RWPE2 (cell line): ENCODE data around the gene ATF6B.
A peak's percentile ranks its signal among the peaks of the same experiment; 100 is the strongest.

Source experiments
- ATAC-seq: fragments of 200-7000 bp; cut with Tn5 transposase; 3 replicates; pipeline ENCODE4 v1.9.1; 2021; ENCODE audit warnings: low read depth
- DNase-seq: peaks from one replicate; pipeline ENCODE4 v3.0.0-alpha.2; 2020; ENCODE audit warnings: low spot score
- H3K27ac ChIP-seq: fragments of 450-650 bp; 2 replicates; pipeline ENCODE4 v1.5.1; 2017; ENCODE audit warnings: mild to moderate bottlenecking; ENCODE audit not compliant: poor library complexity, severe bottlenecking
- H3K27me3 ChIP-seq: fragments of 250-450 bp; sonication (Bioruptor Pico); 2 replicates; pipeline ENCODE4 v1.5.1; 2021; ENCODE audit warnings: mild to moderate bottlenecking, moderate library complexity; ENCODE audit not compliant: insufficient read depth, poor library complexity, severe bottlenecking
- H3K36me3 ChIP-seq: fragments of 250-450 bp; sonication (Bioruptor Pico); 2 replicates; pipeline ENCODE4 v1.5.1; 2020; ENCODE audit warnings: low read depth, mild to moderate bottlenecking, moderate library complexity
- H3K4me1 ChIP-seq: fragments of 250-450 bp; sonication (Bioruptor Pico); 2 replicates; pipeline ENCODE4 v1.5.1; 2021; ENCODE audit warnings: mild to moderate bottlenecking, moderate library complexity; ENCODE audit not compliant: insufficient read depth, poor library complexity, severe bottlenecking
- H3K4me3 ChIP-seq: fragments of 250-450 bp; sonication (Bioruptor Pico); 2 replicates; pipeline ENCODE4 v1.5.1; 2021; ENCODE audit warnings: mild to moderate bottlenecking, moderate library complexity; ENCODE audit not compliant: severe bottlenecking
- H3K9me3 ChIP-seq: fragments of 250-450 bp; sonication (Bioruptor Pico); 2 replicates; pipeline ENCODE4 v1.5.1; 2021; ENCODE audit warnings: mild to moderate bottlenecking, moderate library complexity; ENCODE audit not compliant: severe bottlenecking
- CTCF ChIP-seq: fragments of 450-650 bp; IDR thresholded peaks from one replicate; pipeline ENCODE4 v1.5.1; 2017; ENCODE audit warnings: mild to moderate bottlenecking, moderate library complexity; ENCODE audit not compliant: poor library complexity, severe bottlenecking

The ATF6B gene

GRCh38 chr6:32129297-32130088 lies 1.4 kb upstream of the ATF6B start:
- peak overlapping the region; percentile 25 for H3K27ac ChIP-seq
- H3K4me1 ChIP-seq: no peaks in the 10 kb centered on the region
- DNase-seq: no peak
- no peak for TF ChIP-seq CTCF
- peak; percentile 2; the same call in 2 of the 3 replicates for ATAC-seq
- no peaks in the 10 kb centered on the region for H3K27me3 ChIP-seq
- H3K36me3 ChIP-seq: peaks cover 21% of the 10 kb centered on the region
- peak overlapping the region; percentile 66 for H3K4me3 ChIP-seq
- H3K9me3 ChIP-seq: no peaks in the 10 kb centered on the region

GRCh38 chr6:32128751-32129296 lies 778 bp upstream of the ATF6B start:
- ATAC-seq (no peak), DNase-seq (no peak)
- no peak overlapping the region for H3K4me3 ChIP-seq
- no peaks in the 10 kb centered on the region for H3K27me3 ChIP-seq
- no peaks in the 10 kb centered on the region for H3K9me3 ChIP-seq
- peak overlapping the region; percentile 25 for H3K27ac ChIP-seq
- H3K36me3 ChIP-seq: peaks cover 28% of the 10 kb centered on the region
- no peak for TF ChIP-seq CTCF
- no peaks in the 10 kb centered on the region for H3K4me1 ChIP-seq

- Histone ChIP-seq H3K27ac (peak overlapping the region; percentile 30), H3K9me3 (no peaks in the 10 kb centered on the region)
- no peak for ATAC-seq
These were observed 683 bp downstream of the ATF6B start for GRCh38 chr6:32127409-32127716.

GRCh38 chr6:32126880-32127279 lies 1.2 kb downstream of the ATF6B start:
- peak overlapping the region; percentile 30 for H3K27ac ChIP-seq
- H3K9me3 ChIP-seq: no peaks in the 10 kb centered on the region
- DNase-seq (no peak), ATAC-seq (no peak)
- H3K27me3 ChIP-seq: no peaks in the 10 kb centered on the region
- H3K4me1 ChIP-seq: no peaks in the 10 kb centered on the region
- H3K36me3 ChIP-seq: peaks cover 34% of the 10 kb centered on the region
- H3K4me3 ChIP-seq: peak overlapping the region; percentile 78
- TF ChIP-seq CTCF: no peak

More at GRCh38 chr6:32127409-32127716, 683 bp downstream of the ATF6B start:
- TF ChIP-seq CTCF: no peak
- DNase-seq: no peak
- peaks cover 29% of the 10 kb centered on the region for H3K36me3 ChIP-seq
- H3K4me3 ChIP-seq: peak overlapping the region; percentile 78
- no peaks in the 10 kb centered on the region for H3K27me3 ChIP-seq
- H3K4me1 ChIP-seq: no peaks in the 10 kb centered on the region

GRCh38 chr6:32123681-32124080 lies 4.4 kb downstream of the ATF6B start:
- no peak for TF ChIP-seq CTCF
- no peaks in the 10 kb centered on the region for H3K27me3 ChIP-seq
- H3K4me1 ChIP-seq: no peaks in the 10 kb centered on the region
- H3K36me3 ChIP-seq: peaks cover 51% of the 10 kb centered on the region
- no peak overlapping the region for H3K4me3 ChIP-seq
- H3K9me3 ChIP-seq: no peaks in the 10 kb centered on the region
- DNase-seq (no peak), ATAC-seq (no peak)
- H3K27ac ChIP-seq: no peak overlapping the region
